ENCODE data around the gene SMIM26.

The SMIM26 gene

GRCh38 chr20:18596270-18596669, 29.0 kb downstream of the SMIM26 start:
- no peak for DNase-seq (ENCODE audit: extremely low read depth, low read depth)
- no peak for TF ChIP-seq CTCF (IDR thresholded peaks at IDR 0.05; ENCODE audit: low read depth, low read length, missing control alignments)
- H3K4me3 ChIP-seq (replicated peaks; ENCODE audit: low read depth, low read length), result no peak overlapping the region

GRCh38 chr20:18609741-18610140, 42.5 kb downstream of the SMIM26 start:
- DNase-seq (ENCODE audit: extremely low read depth, low read depth), result no peak
- no peak for TF ChIP-seq CTCF (IDR thresholded peaks at IDR 0.05; ENCODE audit: low read depth, low read length, missing control alignments)
- H3K4me3 ChIP-seq (replicated peaks; ENCODE audit: low read depth, low read length), result no peak overlapping the region

GRCh38 chr20:18611492-18611891, 44.3 kb downstream of the SMIM26 start:
- no peak for DNase-seq (ENCODE audit: extremely low read depth, low read depth)

GRCh38 chr20:18613553-18613952, 46.3 kb downstream of the SMIM26 start:
- no peak overlapping the region for H3K4me3 ChIP-seq (replicated peaks; ENCODE audit: low read depth, low read length)
- peak; percentile 14 for DNase-seq (ENCODE audit: extremely low read depth, low read depth)
- TF ChIP-seq CTCF (IDR thresholded peaks at IDR 0.05; ENCODE audit: low read depth, low read length, missing control alignments), result no peak

More at GRCh38 chr20:18611492-18611891, 44.3 kb downstream of the SMIM26 start:
- no peak overlapping the region for H3K4me3 ChIP-seq (replicated peaks; ENCODE audit: low read depth, low read length)
- TF ChIP-seq CTCF (IDR thresholded peaks at IDR 0.05; ENCODE audit: low read depth, low read length, missing control alignments), result no peak

GRCh38 chr20:18614244-18614643, 47.0 kb downstream of the SMIM26 start:
- H3K4me3 ChIP-seq (replicated peaks; ENCODE audit: low read depth, low read length), result no peak overlapping the region
- no peak for TF ChIP-seq CTCF (IDR thresholded peaks at IDR 0.05; ENCODE audit: low read depth, low read length, missing control alignments)
- DNase-seq (ENCODE audit: extremely low read depth, low read depth), result no peak

- no peak overlapping the region for H3K4me3 ChIP-seq (replicated peaks; ENCODE audit: low read depth, low read length)
- TF ChIP-seq CTCF (IDR thresholded peaks at IDR 0.05; ENCODE audit: low read depth, low read length, missing control alignments), result no peak
- no peak for DNase-seq (ENCODE audit: extremely low read depth, low read depth)
Measured at GRCh38 chr20:18615020-18615650, 47.9 kb downstream of the SMIM26 start.

Measured in HFF-Myc (cell line).